Dedifferentiated amniotic fluid mesenchymal stem cell (primary cell): ENCODE results near the gene ZNF485.
"Not testable (repeated sequence)": the region's sequence is repeated elsewhere in the genome, so short reads cannot be mapped to it uniquely, and the experiment has no call there.

Experiments used
- DNase-seq: peaks from one replicate; pipeline ENCODE4 v3.0.0-alpha.2; 2016; ENCODE audit errors: extremely low spot score

ZNF485 gene

GRCh38 chr10:43606323-43607198, at the start of gene ZNF485:
ZNF485 (plus strand) TSS chr10:43606438; CDS start chr10:43607051, 613 bp downstream.
- peak; percentile 50 for DNase-seq

- no peak for DNase-seq
Observed at GRCh38 chr10:43557214-43557613, 49.0 kb upstream of the ZNF485 start.

DNA sequence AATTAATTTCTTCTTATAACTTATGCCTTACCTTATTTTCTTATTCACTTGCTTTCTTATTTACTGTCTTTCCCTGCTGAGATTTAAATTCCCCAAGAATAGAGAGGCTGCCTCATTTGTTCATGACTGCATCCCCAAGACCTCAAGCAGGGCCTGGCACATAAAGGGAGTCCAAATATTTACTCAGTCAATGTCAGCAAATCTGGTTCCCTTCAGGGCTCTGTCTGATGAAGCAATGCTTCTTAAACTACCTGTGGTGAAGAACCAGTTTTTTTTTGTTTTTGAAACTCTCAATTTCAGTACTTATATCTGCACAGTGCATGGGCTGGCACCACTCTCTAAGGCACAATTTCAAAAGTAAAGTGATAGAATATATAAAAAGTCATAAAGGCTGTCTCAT, 36.6 kb upstream of the ZNF485 start:
- no peak for DNase-seq

GRCh38 chr10:43570971-43571370, 35.3 kb upstream of the ZNF485 start:
- no peak for DNase-seq

DNA sequence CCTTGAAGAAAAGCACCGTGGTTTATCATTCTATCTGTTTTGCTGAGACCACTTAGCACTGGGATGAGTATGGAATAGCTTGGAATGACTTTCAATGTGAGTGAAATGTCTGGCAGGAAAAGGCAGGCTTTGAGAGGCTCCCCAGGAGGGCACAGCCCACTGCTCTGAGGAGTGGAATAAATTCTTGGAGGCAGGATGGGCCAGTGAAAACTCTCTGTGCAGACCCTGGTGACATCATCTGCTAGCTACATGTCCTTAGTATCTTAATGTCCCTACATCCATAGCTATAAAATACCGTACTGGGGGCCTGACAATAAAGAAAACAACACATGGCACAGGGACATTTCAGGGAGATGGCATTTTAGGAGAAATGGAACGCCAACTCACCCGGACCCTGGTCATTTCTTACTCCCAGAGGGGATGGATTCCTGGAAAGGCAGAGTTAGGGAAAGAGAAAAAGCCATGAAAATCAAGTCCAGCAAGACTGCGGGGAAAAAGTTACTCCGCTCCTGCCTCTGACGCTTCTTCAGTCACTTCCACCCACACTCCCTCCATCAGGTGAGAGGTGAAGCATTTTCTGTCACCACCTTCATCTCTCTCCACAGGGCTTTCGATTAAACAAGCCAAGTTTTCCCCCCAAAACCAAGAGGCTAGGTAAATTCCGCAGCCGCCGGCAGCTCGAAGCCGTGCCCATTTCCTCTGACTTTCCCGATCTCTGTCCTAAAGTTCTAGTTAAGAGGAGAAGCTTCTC, 32.8 kb upstream of the ZNF485 start:
- DNase-seq = peak; percentile 27

DNA sequence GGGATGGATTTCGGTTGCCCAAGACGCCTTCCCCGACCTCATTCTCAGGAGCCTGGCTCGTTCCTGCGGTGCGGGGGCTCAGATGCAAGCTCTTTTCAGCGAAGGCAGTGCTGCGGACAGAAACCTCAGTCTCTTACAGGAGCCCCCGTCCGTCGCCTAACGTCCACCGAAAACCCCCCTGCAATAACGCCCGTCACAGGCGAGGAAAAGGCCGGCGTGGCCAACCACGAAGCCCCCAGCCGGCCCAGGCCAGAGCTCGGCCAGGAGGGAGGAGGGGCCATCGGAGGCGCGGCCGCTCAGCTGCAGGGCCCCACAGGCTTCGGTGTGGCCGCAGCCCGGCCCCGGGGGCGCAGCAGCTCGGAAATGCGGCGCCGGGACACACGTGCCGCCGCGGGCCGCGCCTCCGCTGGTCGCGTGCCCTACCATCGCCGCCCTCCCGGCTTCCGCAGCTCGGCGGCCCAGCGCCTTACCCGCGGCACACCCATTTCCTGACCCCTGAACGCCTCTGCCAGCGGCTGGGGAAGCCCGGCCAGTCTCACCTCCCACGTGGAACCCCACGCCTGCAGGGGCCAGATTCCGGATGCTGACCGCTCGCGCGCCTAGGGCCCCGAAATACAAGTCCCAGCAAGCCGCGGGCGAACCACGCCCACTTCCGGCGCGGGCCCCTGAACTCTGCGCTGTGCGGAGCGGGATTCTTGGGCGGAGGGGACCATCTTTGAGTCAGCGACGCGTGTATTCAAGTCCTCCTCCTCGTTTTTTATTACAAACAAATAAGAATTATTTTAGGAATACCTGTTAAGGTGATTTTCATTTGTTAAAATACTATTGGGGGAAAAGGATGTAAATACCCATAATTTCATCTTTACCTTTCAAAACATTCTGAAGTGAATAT, 32.0 kb upstream of the ZNF485 start, which contains the start of gene ZNF239:
Gene ZNF239, minus strand, starts transcription at position 616 of the 892 bp plus-strand sequence. CDS start 16,537 bp downstream, outside the sequence.
- DNase-seq = peak; percentile 79

DNA sequence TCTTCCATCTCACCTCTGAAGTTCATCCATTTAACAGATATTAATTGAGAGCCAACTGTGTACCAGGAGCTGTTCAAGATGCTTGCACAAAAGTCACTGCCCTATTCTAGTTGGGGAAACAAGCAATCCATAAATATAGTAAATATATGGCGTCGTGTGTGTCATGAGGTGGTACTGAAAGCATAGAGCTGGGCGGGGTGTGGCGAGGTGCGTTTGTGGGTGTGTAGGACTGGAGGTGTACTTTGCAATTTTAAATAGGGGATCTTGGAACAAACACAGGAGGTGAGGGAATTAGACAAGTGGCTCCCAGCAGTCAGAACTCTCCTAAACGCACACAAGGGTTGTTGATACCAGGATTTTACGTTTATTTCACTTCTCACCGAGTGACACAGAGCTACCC, 31.3 kb upstream of the ZNF485 start:
- no peak for DNase-seq

- DNase-seq = no peak
Observed at GRCh38 chr10:43576062-43576461, 30.2 kb upstream of the ZNF485 start.

GRCh38 chr10:43576580-43576979, 29.7 kb upstream of the ZNF485 start:
- DNase-seq = no peak

- no peak for DNase-seq
Observed at GRCh38 chr10:43584051-43584450, 22.2 kb upstream of the ZNF485 start.

- DNase-seq = no peak
Observed at GRCh38 chr10:43585046-43585445, 21.2 kb upstream of the ZNF485 start.

- no peak for DNase-seq
Observed at GRCh38 chr10:43585981-43586729, 20.1 kb upstream of the ZNF485 start.

GRCh38 chr10:43586730-43587115, 19.5 kb upstream of the ZNF485 start:
- DNase-seq = not testable (repeated sequence)

DNA sequence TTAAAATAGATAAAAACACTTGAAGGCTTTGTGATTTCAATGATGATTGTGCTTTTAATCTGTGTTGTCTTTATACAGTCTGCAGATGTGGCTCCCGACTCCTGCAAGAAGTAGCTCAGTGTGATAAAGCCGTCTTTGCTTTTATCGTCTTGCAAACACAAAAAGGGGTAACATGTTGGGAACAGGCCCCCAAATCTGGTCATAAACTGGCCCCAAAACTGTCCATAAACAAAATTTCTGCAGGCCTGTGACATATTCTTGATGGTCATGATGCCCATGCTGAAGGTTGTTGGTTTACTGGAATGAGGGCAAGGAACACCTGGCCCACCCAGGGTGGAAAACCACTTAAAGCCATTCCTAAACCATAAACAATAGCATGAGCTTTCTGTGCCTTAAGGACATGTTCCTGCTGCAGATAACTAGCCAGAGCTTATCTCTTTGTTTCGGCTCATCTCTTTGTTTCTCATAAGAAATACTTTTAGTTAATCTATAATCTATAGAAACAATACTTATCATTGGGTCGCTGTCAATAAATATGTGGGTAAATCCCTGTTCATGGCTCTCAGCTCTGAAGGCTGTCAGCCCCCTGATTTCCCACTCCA, 14.8 kb upstream of the ZNF485 start:
- no peak for DNase-seq

- no peak for DNase-seq
Observed at GRCh38 chr10:43594944-43595589, 11.2 kb upstream of the ZNF485 start.

DNA sequence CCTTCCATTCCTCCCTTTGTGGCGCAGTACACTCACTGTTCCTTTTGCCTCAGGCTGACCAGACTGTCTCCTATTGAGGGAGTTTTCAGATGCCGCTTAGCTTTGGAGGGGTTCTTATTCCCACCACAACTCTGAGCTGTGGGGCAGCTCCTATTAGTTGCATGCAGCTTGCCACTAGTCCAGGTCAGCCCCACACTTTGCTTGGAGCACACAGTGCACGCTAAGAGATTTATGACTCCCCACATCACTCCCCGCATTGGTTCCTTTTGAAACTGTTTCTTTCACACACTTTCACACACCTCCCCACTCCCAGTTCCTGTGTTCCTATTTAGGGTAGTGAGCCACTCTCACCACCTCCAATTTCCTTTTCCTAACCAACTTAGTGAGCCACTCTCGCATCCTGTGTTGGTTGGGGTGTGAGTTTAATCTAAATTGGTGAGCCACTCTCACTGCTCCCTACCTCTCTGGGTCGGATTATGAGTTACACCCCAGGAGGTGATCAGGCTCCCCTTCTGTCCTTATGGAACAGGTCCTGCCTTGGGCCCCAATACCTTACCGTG, 10.4 kb upstream of the ZNF485 start:
- DNase-seq = no peak

DNA sequence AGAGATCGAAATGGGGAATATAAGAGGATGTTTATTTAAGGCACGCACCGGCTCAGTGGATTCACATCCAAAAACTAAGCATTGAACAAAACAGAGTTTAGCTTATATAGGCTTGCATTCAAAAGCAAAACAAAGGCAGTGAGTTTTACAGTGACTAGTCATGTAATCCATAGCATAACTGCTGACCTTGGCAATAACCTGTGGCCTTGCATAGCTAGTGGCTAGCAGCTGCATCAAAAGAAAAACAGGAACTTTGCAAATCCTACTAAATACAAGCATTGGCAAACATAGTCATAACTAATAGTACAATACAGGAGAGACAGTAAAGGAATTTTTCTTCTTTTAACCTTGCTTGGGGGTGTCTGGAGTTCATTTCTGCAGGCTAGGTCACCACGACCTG, 9.7 kb upstream of the ZNF485 start:
- no peak for DNase-seq

DNA sequence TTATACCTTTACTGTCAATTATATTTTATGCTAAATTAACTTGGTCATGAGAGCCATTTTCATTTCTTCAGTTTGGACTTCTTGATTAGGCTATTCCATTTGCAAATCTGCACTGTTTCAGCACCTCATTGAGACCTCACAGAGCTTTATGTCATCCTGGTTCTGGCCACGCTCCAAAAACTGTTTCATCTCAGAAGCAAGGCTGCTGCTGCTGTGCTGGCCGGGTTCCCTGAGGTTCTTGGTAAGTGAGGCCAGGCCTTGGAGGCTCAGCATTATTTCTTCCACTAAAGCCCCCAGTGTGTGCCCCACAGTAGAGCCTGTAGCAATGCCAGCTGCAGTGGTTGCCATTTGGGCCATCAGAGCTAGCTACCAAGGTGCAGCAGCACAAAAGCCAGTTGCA, 7.8 kb upstream of the ZNF485 start:
- no peak for DNase-seq

DNA sequence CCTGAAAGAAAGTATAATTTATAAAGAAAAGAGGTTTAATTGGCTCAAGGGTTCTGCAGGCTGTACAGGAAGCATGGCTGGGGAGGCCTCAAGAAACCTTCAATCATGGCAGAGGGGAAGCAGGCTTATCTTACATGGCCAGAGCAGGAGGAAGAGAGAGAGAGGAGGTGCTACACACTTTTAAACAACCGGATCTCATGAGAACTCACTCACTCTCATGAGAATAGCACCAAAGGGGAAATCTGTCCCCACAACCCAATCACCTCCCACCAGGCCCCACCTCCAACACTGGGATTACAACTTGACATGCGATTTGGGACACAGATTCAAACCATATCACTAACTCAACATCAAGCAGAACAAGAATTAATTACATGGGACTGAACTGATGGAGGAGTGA, 6.9 kb upstream of the ZNF485 start:
- DNase-seq = no peak

GRCh38 chr10:43601576-43601975, 4.7 kb upstream of the ZNF485 start:
- not testable (repeated sequence) for DNase-seq
